Loucy (cell line): ENCODE measurements around the gene TP53TG5.
A peak's percentile ranks its signal among the peaks of the same experiment; 100 is the strongest.

Experiments
- H2AFZ ChIP-seq: fragments of 200-600 bp; sonication (generic); 2 replicates; pipeline ENCODE4 v1.6.0; 2016; ENCODE audit warnings: antibody characterized with exemption, mild to moderate bottlenecking, low read length, moderate library complexity
- H3F3A ChIP-seq: fragments of 200-600 bp; 2 replicates; pipeline ENCODE4 v1.6.0; 2016; ENCODE audit warnings: antibody characterized with exemption, low read depth, mild to moderate bottlenecking
- H3K27me3 ChIP-seq: fragments of 200-600 bp; sonication (generic); 2 replicates; pipeline ENCODE4 v1.6.1; 2014; ENCODE audit warnings: low read length, mild to moderate bottlenecking; ENCODE audit not compliant: insufficient read depth, poor library complexity, severe bottlenecking
- H3K36me3 ChIP-seq: fragments of 200-600 bp; sonication (generic); 2 replicates; pipeline ENCODE4 v1.6.1; 2016; ENCODE audit warnings: low read length; ENCODE audit not compliant: insufficient read depth
- H3K4me1 ChIP-seq: fragments of 200-600 bp; sonication (generic); 2 replicates; pipeline ENCODE4 v1.5.1; 2014; ENCODE audit warnings: low read length, mild to moderate bottlenecking; ENCODE audit not compliant: insufficient read depth, poor library complexity, severe bottlenecking
- H3K4me2 ChIP-seq: fragments of 200-600 bp; sonication (generic); 2 replicates; pipeline ENCODE4 v1.6.0; 2014; ENCODE audit warnings: antibody characterized with exemption, low read length, low read depth, mild to moderate bottlenecking; ENCODE audit not compliant: poor library complexity, severe bottlenecking
- H3K4me3 ChIP-seq: fragments of 200-600 bp; sonication (generic); 2 replicates; pipeline ENCODE4 v1.5.1; 2014; ENCODE audit warnings: low read length, mild to moderate bottlenecking, mixed read lengths; ENCODE audit not compliant: poor library complexity, severe bottlenecking
- H3K79me2 ChIP-seq: fragments of 200-600 bp; sonication (generic); 2 replicates; pipeline ENCODE4 v1.6.1; 2014; ENCODE audit warnings: low read length; ENCODE audit not compliant: insufficient read depth
- H3K9ac ChIP-seq: fragments of 200-600 bp; sonication (generic); 2 replicates; pipeline ENCODE4 v1.6.0; 2014; ENCODE audit warnings: mild to moderate bottlenecking, low read depth, low read length, moderate library complexity; ENCODE audit not compliant: poor library complexity, severe bottlenecking
- H3K9me2 ChIP-seq: fragments of 200-600 bp; sonication (generic); replicated peaks from 2 replicates; pipeline ENCODE4 v1.6.1; 2016; ENCODE audit warnings: low read depth, low read length, mixed read lengths
- H3K9me3 ChIP-seq: fragments of 200-600 bp; sonication (generic); 2 replicates; pipeline ENCODE4 v1.6.1; 2014; ENCODE audit warnings: mild to moderate bottlenecking, antibody characterized with exemption, low read length, low read depth; ENCODE audit not compliant: insufficient read depth
- H4K20me1 ChIP-seq: fragments of 200-600 bp; sonication (generic); 2 replicates; pipeline ENCODE4 v1.6.0; 2014; ENCODE audit warnings: antibody characterized with exemption, low read length, mild to moderate bottlenecking; ENCODE audit not compliant: insufficient read depth, poor library complexity, severe bottlenecking
- CTCF ChIP-seq: fragments of 200-600 bp; sonication (generic); conservative IDR thresholded peaks from 2 replicates; pipeline ENCODE4 v1.5.1; 2014; ENCODE audit warnings: mild to moderate bottlenecking, antibody characterized with exemption, low read length
- EZH2phosphoT487 ChIP-seq: fragments of 200-600 bp; IDR thresholded peaks from 2 replicates; pipeline ENCODE4 v1.6.1; 2018; ENCODE audit warnings: antibody characterized with exemption, mild to moderate bottlenecking, moderate library complexity, borderline replicate concordance

The TP53TG5 gene

GRCh38 chr20:45419188-45420091, 41.3 kb upstream of the TP53TG5 start:
- Histone ChIP-seq H3K4me1 (peaks cover 21% of the 10 kb centered on the region), H3K9me2 (no peaks in the 10 kb centered on the region), H3F3A (no peaks in the 10 kb centered on the region), H3K4me2 (no peak overlapping the region), H3K79me2 (peaks cover 39% of the 10 kb centered on the region), H4K20me1 (peaks cover 13% of the 10 kb centered on the region), H3K4me3 (no peak overlapping the region), H3K36me3 (peaks cover 42% of the 10 kb centered on the region; the same call in 1 of the 2 replicates), H3K27me3 (no peaks in the 10 kb centered on the region), H3K9me3 (no peaks in the 10 kb centered on the region), H2AFZ (no peak overlapping the region), H3K9ac (no peak overlapping the region)
- TF ChIP-seq EZH2phosphoT487 = no peak
- no peak for TF ChIP-seq CTCF

- Histone ChIP-seq H3K27me3 (no peaks in the 10 kb centered on the region), H3K9me3 (no peaks in the 10 kb centered on the region), H3F3A (no peaks in the 10 kb centered on the region), H3K4me1 (peaks cover 21% of the 10 kb centered on the region), H3K4me3 (peak overlapping the region; percentile 91), H4K20me1 (peaks cover 13% of the 10 kb centered on the region), H3K9ac (peak overlapping the region; percentile 85), H3K9me2 (no peaks in the 10 kb centered on the region), H3K4me2 (peak overlapping the region; percentile 98), H3K36me3 (peaks cover 25% of the 10 kb centered on the region; the same call in 1 of the 2 replicates), H2AFZ (no peak overlapping the region), H3K79me2 (peaks cover 39% of the 10 kb centered on the region)
- TF ChIP-seq EZH2phosphoT487 (no peak), CTCF (no peak)
Measured at GRCh38 chr20:45416917-45417316, 38.8 kb upstream of the TP53TG5 start.

- H3K4me1 ChIP-seq = peaks cover 21% of the 10 kb centered on the region
- H3K9me3 ChIP-seq = no peaks in the 10 kb centered on the region
- H3K9ac ChIP-seq = peak within 1 kb of the TSS; percentile 85
- peak within 1 kb of the TSS; percentile 81 for H2AFZ ChIP-seq
- peaks cover 39% of the 10 kb centered on the region for H3K79me2 ChIP-seq
- TF ChIP-seq EZH2phosphoT487 (no peak), CTCF (no peak)
- H3K4me2 ChIP-seq = peak within 1 kb of the TSS; percentile 98
- H3F3A ChIP-seq = no peaks in the 10 kb centered on the region
- no peaks in the 10 kb centered on the region for H3K9me2 ChIP-seq
- H3K4me3 ChIP-seq = peak within 1 kb of the TSS; percentile 91
- no peaks in the 10 kb centered on the region for H3K27me3 ChIP-seq
- H4K20me1 ChIP-seq = peaks cover 13% of the 10 kb centered on the region
- H3K36me3 ChIP-seq = peaks cover 18% of the 10 kb centered on the region; the same call in 1 of the 2 replicates
Measured at GRCh38 chr20:45415822-45416637, 37.9 kb upstream of the TP53TG5 start, which contains the start of gene PIGT. TSS of gene PIGT (plus strand) at chr20:45416141. CDS start at chr20:45416157, 16 bp downstream.
